Uterus (tissue), 4 donors: ENCODE results near the gene ADI1. TPM values are rescaled to one million over a fixed set of nuclear protein-coding genes. Genes with fewer than 3 reads are reported as not detected.
A peak's percentile ranks its signal among the peaks of the same experiment; 100 is the strongest.

Experiments used
- DNase-seq, 2 donors: peaks; one replicate each; pipeline ENCODE4 v3.0.0-alpha.2; 2019 to 2020
- H3K27ac ChIP-seq, 2 donors: fragments of 200-600 bp; sonication (generic); 1 replicate in 1 of 2; 2 replicates in 1 of 2; pipeline ENCODE4 v1.5.1; 2016 to 2018
- H3K27me3 ChIP-seq, 2 donors: fragments of 200-600 bp; sonication (generic); one replicate each; pipeline ENCODE4 v1.5.1; 2018 to 2019; ENCODE audit warnings: control low read depth in 1 of 2
- H3K36me3 ChIP-seq, 2 donors: fragments of 200-600 bp; sonication (generic); one replicate each; pipeline ENCODE4 v1.5.1; 2019; ENCODE audit warnings: control low read depth in 1 of 2
- H3K4me1 ChIP-seq, 2 donors: fragments of 200-600 bp; sonication (generic); one replicate each; pipeline ENCODE4 v1.5.1; 2018 to 2019; ENCODE audit warnings: control low read depth in 1 of 2
- H3K4me3 ChIP-seq, 2 donors: fragments of 200-600 bp; sonication (generic); 1 replicate in 1 of 2; 2 replicates in 1 of 2; pipeline ENCODE4 v1.5.1; 2018 to 2019; ENCODE audit warnings: mild to moderate bottlenecking in 1 of 2
- H3K9me3 ChIP-seq, 2 donors: fragments of 200-600 bp; sonication (generic); one replicate each; pipeline ENCODE4 v1.5.1; 2019; ENCODE audit warnings: control low read depth in 1 of 2
- POLR2A ChIP-seq, 2 donors: fragments of 450-650 bp; IDR thresholded peaks; one replicate each; pipeline ENCODE4 v1.6.1; 2016; ENCODE audit warnings: antibody characterized with exemption in 2 of 2, mild to moderate bottlenecking in 1 of 2, moderate library complexity in 1 of 2
- intact Hi-C: fragments of 100-400 bp; cut with DNase I; formaldehyde crosslinking; loops from one replicate; pipeline ENCODE4 v1.15.1; 2023; ENCODE audit warnings: low total_unique reads
- total RNA-seq, 4 donors: library from RNA; depleted of rRNA in 3 of 4; stranded (reverse); fragments of >200 nt in 3 of 4; gene quantifications; one replicate each; pipeline versions ENCODE4 v1.1.0 to v1.2.4, GENCODE V29; 2014 to 2023
- TF ChIP-seq, protein P1 (sequence below), 4 experiments: fragments of 200-600 bp in 2 of 4; fragments of 450-650 bp in 2 of 4; sonication (generic) in 2 of 4; IDR thresholded peaks; one replicate each; pipeline ENCODE4 v1.5.1; 2016 to 2019; ENCODE audit warnings: antibody characterized with exemption in 4 of 4, mild to moderate bottlenecking in 2 of 4, moderate library complexity in 1 of 4
- donor health status: DM: yes; HTN: yes; CAD: no.

ADI1 gene
- total RNA-seq, 4 donors from 2014 or later: 31.5 to 65.0 (median 37.9) TPM

DNA sequence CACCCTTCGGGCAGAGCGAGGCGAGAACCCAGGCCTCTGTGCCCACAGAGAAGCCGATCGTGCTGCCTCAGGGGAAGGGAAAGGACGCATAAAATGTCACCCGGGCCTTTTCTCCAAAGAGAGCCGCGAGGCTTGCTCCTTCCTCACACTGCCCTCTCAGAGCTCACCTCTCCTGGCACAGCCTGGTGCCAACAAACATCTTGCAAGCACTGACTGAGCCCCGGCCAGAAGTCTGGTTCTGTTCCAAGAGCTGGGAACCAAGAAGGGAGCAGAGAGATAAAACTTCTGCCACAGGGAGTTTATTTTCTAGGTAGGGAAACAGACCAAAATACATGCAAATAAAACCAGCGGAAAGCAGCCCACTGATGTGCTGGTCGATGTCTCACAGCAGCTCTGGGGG, 13.6 kb upstream of the ADI1 start:
- Histone ChIP-seq H3K4me1 (peaks cover 0 to 4% of the 10 kb centered on the region in 2 donors), H3K9me3 (no peaks in the 10 kb centered on the region), H3K4me3 (no peak overlapping the region), H3K36me3 (no peaks in the 10 kb centered on the region), H3K27ac (no peak overlapping the region), H3K27me3 (no peaks in the 10 kb centered on the region)
- DNase-seq: no peak
- intact Hi-C loops: no loop called here
- no peak for TF ChIP-seq POLR2A (IDR thresholded peaks at IDR 0.05)
- TF ChIP-seq, protein P1, sequence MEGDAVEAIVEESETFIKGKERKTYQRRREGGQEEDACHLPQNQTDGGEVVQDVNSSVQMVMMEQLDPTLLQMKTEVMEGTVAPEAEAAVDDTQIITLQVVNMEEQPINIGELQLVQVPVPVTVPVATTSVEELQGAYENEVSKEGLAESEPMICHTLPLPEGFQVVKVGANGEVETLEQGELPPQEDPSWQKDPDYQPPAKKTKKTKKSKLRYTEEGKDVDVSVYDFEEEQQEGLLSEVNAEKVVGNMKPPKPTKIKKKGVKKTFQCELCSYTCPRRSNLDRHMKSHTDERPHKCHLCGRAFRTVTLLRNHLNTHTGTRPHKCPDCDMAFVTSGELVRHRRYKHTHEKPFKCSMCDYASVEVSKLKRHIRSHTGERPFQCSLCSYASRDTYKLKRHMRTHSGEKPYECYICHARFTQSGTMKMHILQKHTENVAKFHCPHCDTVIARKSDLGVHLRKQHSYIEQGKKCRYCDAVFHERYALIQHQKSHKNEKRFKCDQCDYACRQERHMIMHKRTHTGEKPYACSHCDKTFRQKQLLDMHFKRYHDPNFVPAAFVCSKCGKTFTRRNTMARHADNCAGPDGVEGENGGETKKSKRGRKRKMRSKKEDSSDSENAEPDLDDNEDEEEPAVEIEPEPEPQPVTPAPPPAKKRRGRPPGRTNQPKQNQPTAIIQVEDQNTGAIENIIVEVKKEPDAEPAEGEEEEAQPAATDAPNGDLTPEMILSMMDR (IDR thresholded peaks at IDR 0.05): no peak

- intact Hi-C loops: no loop called here
- Histone ChIP-seq H3K4me3 (no peak overlapping the region), H3K4me1 (no peaks in the 10 kb centered on the region), H3K27ac (no peak overlapping the region), H3K27me3 (no peaks in the 10 kb centered on the region), H3K9me3 (no peaks in the 10 kb centered on the region), H3K36me3 (no peaks in the 10 kb centered on the region)
- no peak for DNase-seq
- TF ChIP-seq, protein P1 (IDR thresholded peaks at IDR 0.05): no peak
- no peak for TF ChIP-seq POLR2A (IDR thresholded peaks at IDR 0.05)
Observed at GRCh38 chr2:3529316-3530025, 10.1 kb upstream of the ADI1 start.

DNA sequence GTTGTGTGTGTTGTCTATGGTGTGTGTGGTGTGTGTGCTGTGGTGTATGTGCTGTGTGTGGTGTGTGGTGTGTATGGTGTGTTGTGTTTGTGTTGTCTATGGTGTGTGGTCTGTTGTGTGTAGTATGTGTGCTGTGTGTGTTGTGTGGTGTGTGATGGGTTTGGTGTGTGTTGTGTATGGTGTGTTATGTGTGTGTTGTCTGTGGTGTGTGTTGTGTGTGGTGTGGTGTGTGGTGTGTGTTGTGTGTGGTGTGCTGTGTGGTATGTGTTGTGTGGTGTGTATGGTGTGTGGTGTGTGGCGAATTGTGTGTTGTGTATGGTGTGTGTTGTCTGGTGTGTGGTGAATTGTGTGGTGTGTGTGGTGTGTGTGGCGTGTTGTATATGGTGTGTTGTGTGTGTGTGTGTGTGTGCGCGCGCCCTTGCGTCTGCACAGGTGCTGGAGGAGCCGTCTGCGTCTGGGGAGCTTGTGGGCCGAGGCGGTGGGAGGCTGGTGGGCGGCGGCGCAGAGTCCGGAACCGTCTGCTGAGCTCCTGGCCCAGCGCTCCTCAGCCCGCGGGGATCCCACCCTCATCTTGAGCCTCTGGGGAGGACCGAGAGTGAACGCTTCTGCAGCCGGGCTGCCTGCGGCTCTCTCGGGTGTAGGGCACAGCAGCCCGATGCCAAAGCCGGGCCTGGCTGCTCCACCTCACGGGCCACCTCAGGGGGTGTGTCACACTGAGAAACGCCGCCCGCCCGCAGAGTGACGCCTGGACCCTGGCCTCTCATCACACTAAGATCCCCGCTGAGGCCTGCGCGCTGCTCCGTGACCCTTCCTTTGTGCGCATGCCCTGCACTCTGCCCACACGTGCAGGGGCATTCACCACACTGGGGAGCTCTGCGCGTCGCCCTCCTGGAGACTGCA, 8.8 kb upstream of the ADI1 start:
- peaks cover 0 to 6% of the 10 kb centered on the region in 2 donors for H3K4me1 ChIP-seq
- no peaks in the 10 kb centered on the region for H3K27me3 ChIP-seq
- H3K9me3 ChIP-seq: no peaks in the 10 kb centered on the region
- no peak overlapping the region for H3K4me3 ChIP-seq
- intact Hi-C loops: no loop called here
- H3K36me3 ChIP-seq: no peaks in the 10 kb centered on the region
- DNase-seq: no peak
- no peak overlapping the region for H3K27ac ChIP-seq
- TF ChIP-seq, protein P1 (IDR thresholded peaks at IDR 0.05): no peak

DNA sequence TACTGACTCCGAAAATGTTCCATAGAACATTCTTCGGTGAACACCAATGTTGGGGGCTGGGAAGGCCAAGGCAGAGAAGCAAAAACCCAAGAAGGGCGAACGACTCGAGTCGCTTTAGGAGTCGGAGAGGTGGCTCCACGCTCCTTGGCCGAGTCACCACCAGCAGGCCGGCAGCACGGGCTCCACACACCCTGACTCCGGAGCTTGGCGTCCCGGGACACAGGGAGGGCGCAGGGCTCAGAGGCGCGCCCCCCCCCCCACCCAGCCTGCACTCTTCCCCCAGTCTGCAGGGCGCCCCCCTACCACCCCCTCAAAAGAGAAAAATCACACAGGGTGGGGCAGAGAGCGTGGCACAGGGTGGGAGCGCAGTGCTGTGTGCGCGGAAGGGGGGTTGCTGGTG, 7.5 kb upstream of the ADI1 start:
- Histone ChIP-seq H3K36me3 (no peaks in the 10 kb centered on the region), H3K27me3 (no peaks in the 10 kb centered on the region), H3K4me3 (no peak overlapping the region), H3K4me1 (peaks cover 0 to 6% of the 10 kb centered on the region in 2 donors), H3K27ac (no peak overlapping the region), H3K9me3 (no peaks in the 10 kb centered on the region)
- no peak for DNase-seq
- no peak for TF ChIP-seq POLR2A (IDR thresholded peaks at IDR 0.05)
- TF ChIP-seq, protein P1 (IDR thresholded peaks at IDR 0.05): no peak
- intact Hi-C loops: no loop called here

- H3K36me3 ChIP-seq: no peaks in the 10 kb centered on the region
- TF ChIP-seq POLR2A (IDR thresholded peaks at IDR 0.05): no peak
- TF ChIP-seq, protein P1 (IDR thresholded peaks at IDR 0.05): no peak
- no peaks in the 10 kb centered on the region for H3K9me3 ChIP-seq
- H3K27ac ChIP-seq: peak overlapping the region; percentile 76 to 77
- intact Hi-C loops: no loop called here
- H3K4me3 ChIP-seq: no peak overlapping the region
- H3K27me3 ChIP-seq: no peaks in the 10 kb centered on the region
- peaks cover 4 to 6% of the 10 kb centered on the region in 2 donors for H3K4me1 ChIP-seq
- DNase-seq: no peak
Observed at GRCh38 chr2:3523551-3524041, 4.3 kb upstream of the ADI1 start.
